GM19452 (cell line): ENCODE data around the gene TRIM33.

Experiments
- ATAC-seq: cut with Tn5 transposase; IDR thresholded peaks from one replicate; pipeline ENCODE4 v1.9.1; 2021; ENCODE audit not compliant: unreplicated experiment

The TRIM33 gene

GRCh38 chr1:114511032-114511785 is at the start of gene TRIM33:
Gene TRIM33 (minus strand): TSS chr1:114511203. CDS start chr1:114511076, 127 bp downstream.
- peak; percentile 80 for ATAC-seq

GRCh38 chr1:114559356-114559755 is 48.4 kb upstream of the TRIM33 start:
- ATAC-seq, result peak; percentile 57

GRCh38 chr1:114558544-114558943 is 47.5 kb upstream of the TRIM33 start:
- no peak for ATAC-seq

GRCh38 chr1:114554577-114554976 is 43.6 kb upstream of the TRIM33 start:
- ATAC-seq, result no peak

GRCh38 chr1:114552106-114552639 is 41.2 kb upstream of the TRIM33 start:
- no peak for ATAC-seq

GRCh38 chr1:114551400-114551799 is 40.4 kb upstream of the TRIM33 start:
- ATAC-seq, result no peak

GRCh38 chr1:114550336-114550735 is 39.3 kb upstream of the TRIM33 start:
- ATAC-seq, result no peak

- ATAC-seq, result no peak
Measured at GRCh38 chr1:114549137-114549536, 38.1 kb upstream of the TRIM33 start.

GRCh38 chr1:114547076-114547475 is 36.1 kb upstream of the TRIM33 start:
- ATAC-seq, result no peak

GRCh38 chr1:114545796-114546195 is 34.8 kb upstream of the TRIM33 start:
- no peak for ATAC-seq

- ATAC-seq, result no peak
Measured at GRCh38 chr1:114545315-114545714, 34.3 kb upstream of the TRIM33 start.

GRCh38 chr1:114540821-114541220 is 29.8 kb upstream of the TRIM33 start:
- no peak for ATAC-seq

GRCh38 chr1:114540272-114540671 is 29.3 kb upstream of the TRIM33 start:
- ATAC-seq, result no peak

GRCh38 chr1:114536043-114536442 is 25.0 kb upstream of the TRIM33 start:
- ATAC-seq, result no peak

GRCh38 chr1:114535401-114535800 is 24.4 kb upstream of the TRIM33 start:
- no peak for ATAC-seq

- no peak for ATAC-seq
Measured at GRCh38 chr1:114531094-114531493, 20.1 kb upstream of the TRIM33 start.

- no peak for ATAC-seq
Measured at GRCh38 chr1:114530224-114530623, 19.2 kb upstream of the TRIM33 start.

GRCh38 chr1:114524944-114525343 is 13.9 kb upstream of the TRIM33 start:
- no peak for ATAC-seq

GRCh38 chr1:114522264-114522575 is 11.2 kb upstream of the TRIM33 start:
- ATAC-seq, result no peak

GRCh38 chr1:114521396-114522263 is 10.6 kb upstream of the TRIM33 start:
- no peak for ATAC-seq

- ATAC-seq, result no peak
Measured at GRCh38 chr1:114517348-114517747, 6.3 kb upstream of the TRIM33 start.
